ENCODE measurements around the gene COL4A6.
"Not testable (repeated sequence)": the region's sequence is repeated elsewhere in the genome, so short reads cannot be mapped to it uniquely, and the experiment has no call there.

COL4A6 gene

DNA sequence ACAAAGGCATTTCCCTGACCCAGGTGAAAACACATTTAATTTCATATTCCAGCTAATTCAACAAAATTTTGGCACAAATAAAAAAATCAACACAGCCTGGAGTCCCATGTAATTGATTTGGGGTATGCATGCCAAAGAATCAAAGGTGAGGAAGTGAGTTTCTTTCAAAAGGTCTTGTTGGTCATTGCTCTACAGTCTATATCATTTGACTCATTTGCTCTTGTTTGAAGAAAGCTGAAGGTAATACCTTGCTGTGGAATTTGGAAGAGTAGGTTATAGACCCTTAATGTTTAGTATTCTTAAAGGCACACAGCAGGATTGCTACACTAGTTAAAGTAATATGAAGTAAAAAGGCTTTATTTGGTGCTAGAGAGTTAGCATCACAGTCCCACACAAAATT is 25.4 kb downstream of the COL4A6 start:
- in situ Hi-C loops (cut with HindIII; ENCODE audit: low sequenced_read_pairs) = no loop called here

DNA sequence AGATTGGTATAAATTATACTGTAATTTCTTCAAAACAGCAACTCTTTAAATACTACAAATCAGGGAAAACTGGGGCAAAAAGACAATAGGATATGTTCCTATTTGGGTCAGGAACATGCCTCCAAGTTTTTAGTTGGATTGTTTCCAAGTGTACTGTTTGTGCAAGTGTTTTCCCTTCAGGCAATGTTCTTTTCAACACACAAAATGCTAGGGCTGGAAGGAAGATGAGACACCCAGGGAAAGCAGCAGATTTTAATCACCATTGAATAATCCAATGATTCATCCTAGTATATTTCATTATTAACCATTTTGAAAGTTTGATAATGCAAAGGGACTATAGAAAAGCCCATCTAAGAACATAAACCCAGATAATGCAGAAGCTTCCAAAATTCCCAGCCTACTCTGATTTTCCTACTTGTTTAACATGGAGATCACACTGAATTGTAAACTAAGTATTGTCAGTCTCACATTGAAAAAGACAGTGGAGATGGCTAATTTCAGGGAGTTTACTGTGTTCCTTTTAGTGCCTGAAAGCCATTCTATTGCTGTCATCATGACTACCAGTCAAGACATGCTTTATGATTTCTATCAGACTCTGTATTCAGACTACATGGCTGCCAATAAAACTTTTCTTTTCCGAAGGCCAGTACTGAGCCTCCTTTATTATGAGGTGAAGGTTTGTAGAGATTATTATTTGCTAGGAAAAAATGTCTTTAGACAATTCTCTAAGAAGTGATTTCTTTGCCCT is 38.6 kb downstream of the COL4A6 start:
- in situ Hi-C loops (cut with HindIII; ENCODE audit: low sequenced_read_pairs) = no loop called here

DNA sequence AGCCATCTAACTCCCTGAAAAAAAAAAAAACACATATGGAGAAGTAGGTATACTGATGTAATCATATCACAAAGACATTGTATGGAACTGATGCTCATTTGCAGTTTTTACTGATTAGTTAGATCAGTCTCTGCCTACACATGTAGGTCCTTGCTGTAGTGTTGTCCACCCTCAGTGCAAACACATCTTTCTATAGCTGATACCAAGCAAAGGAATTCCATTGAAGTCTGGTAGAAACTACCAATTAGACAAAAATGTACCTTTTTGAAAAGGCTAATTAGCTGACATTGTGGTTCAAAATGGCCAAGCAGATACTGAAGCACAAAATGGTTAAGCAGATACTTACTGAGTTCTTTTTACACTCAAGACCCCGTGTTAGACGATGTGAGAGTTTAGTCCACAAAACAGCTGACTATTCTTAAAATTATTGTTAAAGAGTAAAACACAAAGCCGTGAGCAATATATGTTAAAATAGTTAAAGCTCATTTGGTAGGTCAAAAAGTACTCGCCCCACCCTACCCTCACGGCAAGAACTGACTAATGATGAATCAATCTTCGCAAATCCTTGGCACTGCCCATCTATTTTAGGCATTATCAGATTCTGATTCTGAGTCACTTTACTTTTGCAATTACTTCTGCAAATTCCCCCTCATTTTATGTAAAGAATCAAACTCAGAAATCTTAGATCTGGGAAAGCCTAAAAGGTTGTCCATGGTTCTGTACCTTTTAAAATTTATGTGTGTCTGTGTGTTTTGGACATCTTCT is 40.4 kb downstream of the COL4A6 start:
- in situ Hi-C loops (cut with HindIII; ENCODE audit: low sequenced_read_pairs) = no loop called here

DNA sequence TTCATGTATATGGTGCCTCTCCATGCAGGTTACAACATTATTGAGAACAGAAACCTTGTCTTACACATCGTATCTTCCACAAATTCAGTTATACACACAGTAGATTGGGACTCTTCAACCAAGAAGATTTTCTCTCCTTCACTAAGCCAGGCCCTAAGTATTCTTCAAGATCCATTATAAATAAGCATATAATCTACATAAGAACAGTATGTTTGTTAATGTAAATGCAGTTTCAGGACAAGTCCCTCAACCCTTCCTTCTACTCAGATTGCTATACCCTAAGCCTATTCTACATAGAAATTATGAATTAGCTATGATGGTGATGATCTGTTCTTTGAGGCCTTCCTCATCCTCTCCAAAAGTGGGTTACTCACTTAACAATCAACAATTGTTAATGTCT is 41.2 kb downstream of the COL4A6 start:
- in situ Hi-C loops (cut with HindIII; ENCODE audit: low sequenced_read_pairs) = no loop called here

DNA sequence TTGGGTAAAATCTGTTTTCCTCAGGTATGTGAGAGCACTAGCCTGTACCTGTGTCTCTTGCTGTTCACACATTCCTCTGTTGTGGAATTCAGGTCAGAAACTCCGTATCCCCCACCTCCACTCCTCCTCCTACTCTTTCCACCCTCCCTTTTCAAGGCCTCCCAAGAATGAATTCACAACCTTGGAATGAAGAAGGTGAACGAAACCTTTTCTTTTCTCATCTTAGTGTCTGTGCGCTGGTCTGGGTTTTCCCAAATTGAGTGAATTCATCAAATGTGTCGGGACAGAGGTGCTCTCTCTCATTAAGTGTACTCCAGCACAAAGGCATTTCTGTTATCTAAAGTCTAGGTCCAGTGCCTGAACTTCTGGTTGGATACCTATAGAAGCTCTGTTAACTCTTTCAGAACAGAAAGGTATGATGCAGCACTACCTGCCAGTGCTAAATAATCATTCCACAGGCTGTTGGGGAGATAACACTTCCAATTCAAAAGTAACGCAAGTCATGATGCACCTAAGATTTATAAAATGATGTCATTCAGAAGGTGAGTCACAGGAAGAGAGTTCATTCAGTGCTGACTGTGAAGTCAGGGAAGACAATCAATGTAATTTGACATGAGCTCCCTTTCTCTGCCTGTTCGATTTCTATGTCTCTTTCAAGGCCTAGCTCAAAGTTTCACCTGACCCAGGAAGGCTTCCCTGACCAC is 41.9 kb downstream of the COL4A6 start:
- in situ Hi-C loops (cut with HindIII; ENCODE audit: low sequenced_read_pairs) = no loop called here

DNA sequence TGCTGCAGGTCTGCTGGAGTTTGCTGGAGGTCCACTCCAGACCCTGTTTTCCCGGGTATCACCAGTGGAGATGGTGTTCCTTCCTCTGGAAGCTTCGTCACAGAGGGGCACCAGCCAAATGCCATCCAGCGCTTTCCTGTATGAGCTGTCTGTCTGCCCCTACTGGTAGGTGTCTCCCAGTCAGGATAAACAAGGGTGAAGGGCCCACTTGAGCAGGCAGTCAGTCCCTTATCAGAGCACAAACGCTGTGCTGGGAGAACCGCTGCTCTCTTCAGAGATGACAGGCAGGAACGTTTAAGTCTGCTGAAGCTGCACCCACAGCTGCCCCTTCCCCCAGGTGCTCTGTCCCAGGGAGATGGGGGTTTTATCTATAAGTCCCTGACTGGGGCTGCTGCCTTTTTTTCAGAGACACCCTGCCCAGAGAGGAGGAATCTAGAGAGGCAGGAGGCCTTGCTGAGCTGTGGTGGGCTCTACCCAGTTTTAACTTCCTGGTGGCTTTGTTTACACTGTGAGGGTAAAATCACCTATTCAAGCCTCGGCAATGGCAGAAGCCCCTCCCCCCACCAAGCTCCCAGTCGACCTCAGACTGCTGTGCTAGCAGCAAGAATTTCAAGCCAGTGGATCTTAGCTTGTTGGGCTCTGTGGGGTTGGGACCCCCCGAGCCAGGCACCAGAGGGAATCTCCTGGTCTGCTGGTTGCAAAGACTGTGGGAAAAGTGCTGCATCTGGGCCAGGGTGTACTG is 47.1 kb downstream of the COL4A6 start:
- in situ Hi-C loops (cut with HindIII; ENCODE audit: low sequenced_read_pairs) = not testable (repeated sequence)

DNA sequence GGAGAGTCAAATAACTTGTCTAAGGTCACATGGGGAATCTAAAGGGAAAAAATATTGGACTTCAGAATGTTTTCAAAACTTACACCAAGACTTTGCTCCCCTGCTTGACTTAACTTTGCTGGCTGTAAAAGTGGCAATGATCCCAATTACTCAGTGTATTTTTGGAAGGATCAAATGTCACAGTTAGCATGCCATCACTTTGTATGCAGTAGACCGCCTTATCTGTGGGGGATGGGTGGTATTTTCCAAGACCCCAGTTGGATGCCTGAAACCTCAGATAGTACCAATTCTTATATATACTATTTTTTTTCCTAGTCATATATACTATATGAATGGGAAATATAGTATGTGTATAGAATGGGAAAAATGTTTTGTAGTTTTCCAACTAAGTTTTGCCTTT is 53.4 kb downstream of the COL4A6 start:
- in situ Hi-C loops (cut with HindIII; ENCODE audit: low sequenced_read_pairs) = no loop called here

DNA sequence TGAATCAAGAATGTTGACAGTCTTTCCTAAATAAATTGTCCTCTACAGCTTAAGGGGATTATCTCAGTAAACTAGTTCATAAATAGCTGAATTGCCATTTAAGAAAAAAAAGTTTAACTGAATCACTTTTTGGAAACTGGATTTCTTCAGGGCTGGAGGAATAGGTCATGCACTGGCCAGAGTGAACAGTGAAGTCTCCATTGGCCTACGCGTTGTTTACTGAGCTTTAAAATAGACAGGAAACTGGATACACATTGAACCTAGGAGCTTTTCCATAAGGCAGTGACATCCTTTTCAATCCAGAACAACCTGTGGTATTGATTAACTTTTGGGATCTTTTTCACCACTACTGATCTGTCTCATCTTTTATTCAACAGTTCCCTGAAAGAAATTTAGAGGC is 58.0 kb downstream of the COL4A6 start:
- in situ Hi-C loops (cut with HindIII; ENCODE audit: low sequenced_read_pairs) = no loop called here

DNA sequence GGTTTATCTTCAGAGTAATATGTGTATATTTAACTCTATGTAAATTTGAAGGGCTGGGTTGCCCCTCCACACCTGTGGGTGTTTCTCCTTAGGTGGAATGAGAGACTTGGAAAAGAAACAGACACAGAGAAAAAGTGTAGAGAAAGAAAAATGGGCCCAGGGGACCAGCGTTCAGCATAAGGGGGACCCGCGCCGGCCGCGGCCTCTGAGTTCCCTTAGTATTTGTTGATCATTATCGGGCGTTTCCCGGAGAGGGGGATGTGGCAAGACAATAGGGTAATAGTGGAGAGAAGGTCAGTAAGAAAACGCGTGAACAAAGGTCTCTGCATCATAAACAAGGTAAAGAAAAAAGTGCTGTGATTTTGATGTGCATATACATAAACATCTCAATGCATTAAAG is 61.4 kb downstream of the COL4A6 start:
- in situ Hi-C loops (cut with HindIII; ENCODE audit: low sequenced_read_pairs) = not testable (repeated sequence)

DNA sequence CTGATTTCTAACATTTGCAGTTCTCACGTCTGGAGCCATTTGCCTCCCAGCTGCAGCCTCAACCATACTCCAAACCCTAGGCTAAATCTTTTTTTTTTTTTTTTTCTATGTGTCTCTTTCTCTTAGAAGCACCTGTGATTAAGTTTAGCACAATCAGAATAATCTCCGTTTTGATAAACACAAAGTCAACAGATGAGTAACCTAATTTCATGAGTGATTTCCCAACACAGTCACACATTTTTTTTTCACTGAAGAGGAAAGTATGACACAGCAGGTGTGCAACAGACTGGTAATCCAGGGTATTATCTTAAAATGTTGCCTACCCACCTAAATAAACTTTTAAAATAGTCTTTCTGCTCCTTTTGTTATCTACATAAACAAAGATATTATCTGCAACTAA is 62.6 kb downstream of the COL4A6 start:
- in situ Hi-C loops (cut with HindIII; ENCODE audit: low sequenced_read_pairs) = not testable (repeated sequence)

DNA sequence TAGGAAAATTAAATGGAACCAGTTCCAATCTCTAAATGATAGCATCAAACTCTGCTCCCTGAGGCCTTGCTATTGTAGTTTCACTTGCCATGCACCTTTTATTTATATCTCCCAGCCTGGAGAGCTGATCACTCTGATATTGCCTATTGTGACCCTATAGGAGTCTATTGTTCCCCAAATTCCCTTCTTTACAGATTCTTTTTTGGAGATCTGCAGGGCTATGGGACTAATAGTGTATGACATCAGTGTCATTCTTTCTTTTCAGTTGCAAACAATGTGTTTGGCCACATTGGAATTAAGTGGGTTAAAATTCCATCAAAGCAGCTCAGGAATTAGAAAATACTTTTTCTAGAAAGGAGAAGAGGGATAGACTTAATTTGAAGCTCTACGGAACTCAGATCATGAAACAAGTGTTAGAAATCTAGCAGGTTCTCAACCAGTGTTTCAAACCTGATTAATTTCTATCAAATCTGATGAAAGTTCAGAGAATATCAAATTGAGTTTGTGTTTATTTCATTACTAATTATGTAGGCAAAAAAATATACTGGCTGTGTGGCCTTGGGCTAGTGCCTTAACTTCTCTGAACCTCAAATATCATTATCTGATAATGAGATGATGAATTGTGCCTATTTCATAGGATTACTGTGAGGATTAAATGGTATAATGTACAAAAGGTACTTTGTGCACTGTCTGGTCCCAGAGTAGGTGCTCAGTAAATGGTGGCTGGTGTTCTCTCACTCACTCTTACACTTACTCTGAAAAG is 71.4 kb downstream of the COL4A6 start:
- in situ Hi-C loops (cut with HindIII; ENCODE audit: low sequenced_read_pairs) = no loop called here

DNA sequence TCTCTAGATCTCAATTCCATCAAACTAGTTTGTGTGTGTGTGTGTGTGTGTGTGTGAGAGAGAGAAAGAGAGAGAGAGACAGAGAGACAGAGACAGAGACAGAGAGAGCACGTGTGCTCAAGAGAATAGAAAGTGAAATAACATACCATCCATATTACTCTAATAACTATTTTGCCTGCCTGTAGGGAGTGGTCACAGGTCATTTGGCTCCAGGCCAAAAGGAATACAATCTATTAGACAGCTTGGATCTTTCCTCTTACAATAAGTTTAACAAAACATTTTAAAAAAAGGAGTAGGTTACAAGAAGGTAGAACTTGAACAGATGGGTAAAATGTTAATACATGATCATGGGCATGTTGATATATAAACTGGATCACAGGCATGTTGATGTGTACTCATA is 76.2 kb downstream of the COL4A6 start:
- in situ Hi-C loops (cut with HindIII; ENCODE audit: low sequenced_read_pairs) = no loop called here

DNA sequence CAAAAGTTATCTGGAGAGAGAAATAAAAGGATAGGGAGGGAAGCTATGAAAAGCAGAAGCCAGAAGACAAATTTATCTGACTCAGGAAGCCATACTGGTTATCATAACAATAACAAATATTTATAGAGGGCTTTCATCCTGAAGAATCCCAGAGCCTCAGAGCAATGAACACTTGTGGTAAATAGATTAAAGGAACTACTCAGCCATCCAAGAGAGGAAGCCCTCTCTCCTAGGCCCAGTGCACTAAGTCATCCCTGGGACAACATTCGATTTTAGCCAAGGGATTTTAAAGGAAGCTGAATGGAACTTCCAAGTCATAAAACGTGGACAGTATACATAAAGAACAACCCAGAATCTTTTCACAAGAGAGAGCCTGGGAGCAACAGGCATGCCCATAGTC is 76.9 kb downstream of the COL4A6 start:
- in situ Hi-C loops (cut with HindIII; ENCODE audit: low sequenced_read_pairs) = no loop called here

DNA sequence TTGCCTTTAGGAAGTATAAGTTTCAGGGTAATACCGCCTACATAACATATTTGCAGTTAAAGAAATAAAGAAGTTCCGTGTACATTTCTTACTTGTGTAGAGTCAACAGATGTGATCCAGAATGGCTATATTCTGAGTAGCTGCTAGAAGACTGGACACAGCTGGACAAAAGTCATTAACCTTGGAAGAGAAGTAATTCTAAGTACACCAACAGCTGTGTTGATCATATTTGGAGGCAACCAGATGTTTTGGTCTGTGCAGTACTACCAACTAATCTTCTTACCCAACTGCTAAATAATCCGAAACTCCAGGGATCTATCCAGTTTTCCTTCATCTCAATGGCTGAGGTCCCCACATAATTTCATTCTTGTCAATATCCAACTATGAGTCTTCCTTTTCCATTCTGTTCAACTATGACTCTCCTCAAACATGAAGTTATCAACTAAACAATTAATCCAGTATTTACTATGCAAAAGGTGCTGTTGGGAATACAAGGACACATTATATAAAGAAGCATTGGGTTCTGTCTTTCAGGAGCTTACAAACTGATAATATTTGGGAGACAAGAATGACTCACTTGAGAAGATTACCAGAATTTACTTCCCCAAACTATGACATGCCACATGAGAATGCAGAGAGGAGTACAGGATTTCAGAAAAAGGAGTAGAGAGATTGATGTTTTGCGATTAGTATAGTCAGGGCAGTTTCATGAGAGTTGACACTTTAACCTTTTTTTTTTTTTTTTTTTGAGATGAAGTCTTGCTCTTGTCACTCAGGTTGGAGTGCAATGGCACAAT is 78.2 kb downstream of the COL4A6 start:
- in situ Hi-C loops (cut with HindIII; ENCODE audit: low sequenced_read_pairs) = no loop called here

DNA sequence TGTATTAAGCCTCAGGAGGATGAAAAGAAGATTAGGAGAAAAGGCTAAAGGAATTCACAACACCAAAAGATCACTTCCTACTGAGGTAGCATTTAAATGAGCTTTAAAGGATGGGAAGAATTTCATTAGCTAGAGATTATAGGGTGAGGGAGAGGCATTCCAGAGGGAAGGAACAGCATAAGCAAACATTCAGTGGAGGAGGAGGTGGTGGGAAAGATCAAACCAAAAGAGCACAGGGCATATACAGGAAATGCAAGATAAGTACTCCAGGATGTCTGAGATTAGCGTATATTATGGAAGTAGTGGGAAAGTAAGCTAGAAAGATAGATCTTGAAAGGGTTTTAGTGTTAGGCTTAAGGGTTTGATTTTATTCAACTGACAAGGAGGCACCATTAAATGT is 84.8 kb downstream of the COL4A6 start:
- in situ Hi-C loops (cut with HindIII; ENCODE audit: low sequenced_read_pairs) = no loop called here

DNA sequence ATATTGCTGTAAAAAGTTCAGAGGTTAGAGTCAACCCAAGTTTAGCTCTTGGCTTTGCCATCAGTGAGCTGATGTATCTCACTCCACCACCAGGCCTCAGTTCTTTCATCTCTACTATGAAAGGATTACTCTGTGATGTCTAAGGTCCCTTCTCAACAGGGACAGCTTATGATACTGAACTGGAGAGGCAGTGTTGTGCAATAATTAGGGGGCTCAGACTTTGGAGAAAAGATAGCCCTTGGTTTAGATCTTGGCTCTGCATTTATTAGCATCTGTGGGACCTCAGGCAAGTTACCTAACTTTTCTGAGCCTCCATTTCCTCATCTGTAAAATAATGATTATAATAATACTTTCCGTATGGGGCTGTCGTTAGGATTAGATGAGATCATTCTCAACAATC is 89.0 kb downstream of the COL4A6 start:
- in situ Hi-C loops (cut with HindIII; ENCODE audit: low sequenced_read_pairs) = no loop called here

DNA sequence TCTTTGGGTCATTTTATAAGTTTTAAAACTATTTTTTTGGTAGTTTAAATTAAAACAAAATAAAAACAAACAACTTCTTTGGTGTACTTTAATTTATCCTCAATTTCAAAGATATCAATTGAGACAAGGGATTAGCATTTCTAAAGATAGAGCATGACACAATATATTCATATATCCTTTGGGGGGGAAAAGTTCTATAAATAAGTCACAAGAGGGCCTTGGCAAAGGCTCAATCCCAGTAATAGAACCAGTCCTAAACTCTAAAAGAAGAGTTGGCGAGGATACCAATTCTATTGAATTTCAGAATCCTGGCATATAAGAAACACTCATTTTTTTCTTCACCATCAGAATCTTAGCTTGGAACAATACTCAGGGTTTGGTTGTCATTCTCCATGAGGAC is 89.7 kb downstream of the COL4A6 start:
- in situ Hi-C loops (cut with HindIII; ENCODE audit: low sequenced_read_pairs) = no loop called here

DNA sequence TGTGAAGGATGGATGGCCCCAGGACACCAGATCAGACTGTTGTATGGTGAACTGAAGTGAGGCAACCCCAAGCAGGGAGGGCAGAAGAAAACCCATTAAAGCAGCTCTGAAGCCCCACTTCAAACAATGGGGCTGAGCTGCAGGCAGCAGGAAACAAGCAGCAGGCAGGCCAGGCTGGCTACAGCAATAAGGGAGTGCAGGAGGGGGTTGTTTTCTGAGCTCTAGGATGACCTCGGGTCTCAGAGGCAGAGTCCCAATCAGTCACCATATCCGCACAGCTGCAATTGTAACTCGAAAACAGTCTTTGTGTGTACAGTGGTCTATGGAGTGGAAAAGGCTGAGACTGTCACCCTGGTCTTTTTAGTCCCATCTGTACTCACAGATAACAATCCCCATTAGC is 90.4 kb downstream of the COL4A6 start:
- in situ Hi-C loops (cut with HindIII; ENCODE audit: low sequenced_read_pairs) = no loop called here

DNA sequence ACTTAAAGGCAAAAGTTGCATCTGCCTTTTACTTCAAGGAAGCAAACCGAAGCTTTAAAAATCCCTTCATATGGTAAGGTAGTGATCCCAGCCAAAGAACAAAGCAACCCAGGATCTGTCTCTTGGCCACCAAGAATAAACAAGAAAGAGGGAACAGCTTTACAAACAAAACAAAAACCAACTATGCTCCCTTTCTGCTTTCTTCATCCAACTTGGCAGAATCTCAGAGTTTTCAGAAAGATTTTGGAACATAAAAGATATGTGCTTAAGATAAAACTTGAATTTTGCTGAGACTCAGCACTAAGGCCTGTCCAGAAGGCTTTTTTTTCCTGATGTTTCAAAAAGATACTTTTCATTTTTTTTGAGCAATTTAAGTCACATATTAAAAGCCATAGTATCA is 94.0 kb downstream of the COL4A6 start:
- in situ Hi-C loops (cut with HindIII; ENCODE audit: low sequenced_read_pairs) = no loop called here

DNA sequence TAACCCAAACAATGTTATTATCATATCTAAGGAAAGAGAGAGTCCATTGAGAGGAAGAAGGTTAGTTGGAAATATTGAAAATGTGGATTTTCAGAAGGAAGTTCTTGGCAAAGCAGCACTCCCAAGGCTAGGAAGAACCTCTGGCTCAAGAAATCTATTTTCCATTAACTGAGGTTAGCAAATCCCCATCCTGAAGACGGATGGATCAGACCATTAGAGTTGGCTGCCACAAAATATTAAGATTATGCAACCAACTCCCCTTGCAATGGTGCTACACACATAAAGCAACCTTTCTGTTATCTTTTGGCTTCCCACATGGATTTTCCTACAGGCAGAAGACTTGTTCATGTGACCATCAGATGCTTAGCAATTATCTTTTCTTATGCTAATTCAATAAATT is 96.3 kb downstream of the COL4A6 start:
- in situ Hi-C loops (cut with HindIII; ENCODE audit: low sequenced_read_pairs) = no loop called here

Measured in endothelial cell of hepatic sinusoid (primary cell).